Skeletal muscle satellite cell (primary cell): ENCODE data around the gene AGAP9. TPM values are rescaled to one million over a fixed set of nuclear protein-coding genes. Genes with fewer than 3 reads are reported as not detected.
"Not testable (repeated sequence)": the region's sequence is repeated elsewhere in the genome, so short reads cannot be mapped to it uniquely, and the experiment has no call there.

Source experiments
- H3K27me3 ChIP-seq: 2 replicates; pipeline ENCODE4 v1.7.0; 2013; ENCODE audit warnings: low read length; ENCODE audit not compliant: control insufficient read depth, insufficient read depth
- H3K36me3 ChIP-seq: 2 replicates; pipeline ENCODE4 v1.7.0; 2013; ENCODE audit warnings: mild to moderate bottlenecking, control low read depth, low read length; ENCODE audit not compliant: insufficient read depth
- H3K4me1 ChIP-seq: 2 replicates; pipeline ENCODE4 v1.7.0; 2013; ENCODE audit warnings: low read length; ENCODE audit not compliant: control insufficient read depth, insufficient read depth
- H3K4me2 ChIP-seq: 2 replicates; pipeline ENCODE4 v1.7.0; 2013; ENCODE audit warnings: mild to moderate bottlenecking, low read length
- H3K4me3 ChIP-seq: 2 replicates; pipeline ENCODE4 v1.7.0; 2013; ENCODE audit warnings: low read length
- H3K9ac ChIP-seq: 2 replicates; pipeline ENCODE4 v1.7.0; 2013; ENCODE audit warnings: mild to moderate bottlenecking, low read depth, low read length, moderate library complexity
- H3K9me3 ChIP-seq: replicated peaks from 2 replicates; pipeline ENCODE4 v1.7.0; 2013; ENCODE audit warnings: mild to moderate bottlenecking, control low read depth, low read length
- total RNA-seq: library from RNA; depleted of rRNA; stranded (reverse); fragments of >200 nt; gene quantifications from 2 replicates; pipeline ENCODE4 v1.2.3, GENCODE V29; 2012; rRNA removed

The AGAP9 gene
- total RNA-seq: 3.7 and 4.1 TPM in 2 replicates

GRCh38 chr10:47523475-47523874 is at the start of gene AGAP9:
AGAP9 (minus strand) TSS chr10:47523638; CDS start chr10:47523526, 112 bp downstream.
- not testable (repeated sequence) for H3K4me2 ChIP-seq, H3K4me3 ChIP-seq, H3K9ac ChIP-seq, H3K9me3 ChIP-seq, H3K36me3 ChIP-seq, H3K27me3 ChIP-seq, H3K4me1 ChIP-seq

- H3K4me3 ChIP-seq, H3K4me2 ChIP-seq, H3K27me3 ChIP-seq, H3K36me3 ChIP-seq, H3K4me1 ChIP-seq, H3K9me3 ChIP-seq, H3K9ac ChIP-seq: not testable (repeated sequence)
Observed at GRCh38 chr10:47571138-47571912, 47.9 kb upstream of the AGAP9 start.

- not testable (repeated sequence) for H3K4me2 ChIP-seq, H3K4me1 ChIP-seq, H3K9ac ChIP-seq, H3K4me3 ChIP-seq, H3K9me3 ChIP-seq, H3K36me3 ChIP-seq, H3K27me3 ChIP-seq
Observed at GRCh38 chr10:47566757-47567156, 43.3 kb upstream of the AGAP9 start.

- not testable (repeated sequence) for H3K9ac ChIP-seq, H3K4me1 ChIP-seq, H3K36me3 ChIP-seq, H3K4me2 ChIP-seq, H3K4me3 ChIP-seq, H3K27me3 ChIP-seq, H3K9me3 ChIP-seq
Observed at GRCh38 chr10:47566108-47566699, 42.8 kb upstream of the AGAP9 start.

- H3K4me3 ChIP-seq, H3K27me3 ChIP-seq, H3K9ac ChIP-seq, H3K4me1 ChIP-seq, H3K36me3 ChIP-seq, H3K4me2 ChIP-seq, H3K9me3 ChIP-seq: not testable (repeated sequence)
Observed at GRCh38 chr10:47565517-47565920, 42.1 kb upstream of the AGAP9 start.

GRCh38 chr10:47564953-47565352 is 41.5 kb upstream of the AGAP9 start:
- not testable (repeated sequence) for H3K4me2 ChIP-seq, H3K4me1 ChIP-seq, H3K4me3 ChIP-seq, H3K9ac ChIP-seq, H3K27me3 ChIP-seq, H3K36me3 ChIP-seq, H3K9me3 ChIP-seq

- not testable (repeated sequence) for H3K9me3 ChIP-seq, H3K4me1 ChIP-seq, H3K36me3 ChIP-seq, H3K4me2 ChIP-seq, H3K27me3 ChIP-seq, H3K9ac ChIP-seq, H3K4me3 ChIP-seq
Observed at GRCh38 chr10:47564318-47564717, 40.9 kb upstream of the AGAP9 start.

GRCh38 chr10:47560452-47560851 is 37.0 kb upstream of the AGAP9 start:
- H3K9me3 ChIP-seq, H3K4me3 ChIP-seq, H3K4me2 ChIP-seq, H3K36me3 ChIP-seq, H3K9ac ChIP-seq, H3K27me3 ChIP-seq: not testable (repeated sequence)
- H3K4me1 ChIP-seq: peaks cover 19% of the 10 kb centered on the region

GRCh38 chr10:47559718-47560308 is 36.4 kb upstream of the AGAP9 start:
- not testable (repeated sequence) for H3K27me3 ChIP-seq

GRCh38 chr10:47558109-47558508 is 34.7 kb upstream of the AGAP9 start:
- not testable (repeated sequence) for H3K9me3 ChIP-seq, H3K4me3 ChIP-seq, H3K36me3 ChIP-seq, H3K27me3 ChIP-seq
- Histone ChIP-seq H3K9ac (peak overlapping the region; percentile 64), H3K4me1 (peaks cover 19% of the 10 kb centered on the region), H3K4me2 (peak overlapping the region; percentile 62)

More at GRCh38 chr10:47559718-47560308, 36.4 kb upstream of the AGAP9 start:
- Histone ChIP-seq H3K9ac (peak overlapping the region; percentile 59), H3K4me2 (peak overlapping the region; percentile 25), H3K4me1 (peaks cover 19% of the 10 kb centered on the region)
- H3K4me3 ChIP-seq, H3K9me3 ChIP-seq, H3K36me3 ChIP-seq: not testable (repeated sequence)

GRCh38 chr10:47557616-47558015 is 34.2 kb upstream of the AGAP9 start:
- not testable (repeated sequence) for H3K9me3 ChIP-seq
- H3K9ac ChIP-seq: peak overlapping the region; percentile 64

GRCh38 chr10:47555334-47555733 is 31.9 kb upstream of the AGAP9 start:
- H3K4me2 ChIP-seq, H3K4me3 ChIP-seq, H3K36me3 ChIP-seq, H3K9ac ChIP-seq, H3K9me3 ChIP-seq, H3K27me3 ChIP-seq: not testable (repeated sequence)
- peaks cover 19% of the 10 kb centered on the region for H3K4me1 ChIP-seq

More at GRCh38 chr10:47557616-47558015, 34.2 kb upstream of the AGAP9 start:
- H3K4me3 ChIP-seq, H3K27me3 ChIP-seq, H3K36me3 ChIP-seq: not testable (repeated sequence)
- Histone ChIP-seq H3K4me1 (peaks cover 19% of the 10 kb centered on the region), H3K4me2 (peak overlapping the region; percentile 62)
